COR-L47 (cell line): Measurements from ENCODE around the gene CDH3.
A peak's percentile ranks its signal among the peaks of the same experiment; 100 is the strongest.
"Not testable (repeated sequence)": the region's sequence is repeated elsewhere in the genome, so short reads cannot be mapped to it uniquely, and the experiment has no call there.

ENCODE experiments used
- DNase-seq: peaks from one replicate; lab custom pipeline; 2025; lab: John Stamatoyannopoulos, UW

CDH3 gene

GRCh38 chr16:68707340-68708152 is 62.4 kb downstream of the CDH3 start:
- DNase-seq: no peak

GRCh38 chr16:68710211-68710610 is 65.1 kb downstream of the CDH3 start:
- no peak for DNase-seq

- DNase-seq: no peak
These were observed 66.5 kb downstream of the CDH3 start for GRCh38 chr16:68711421-68712139.

GRCh38 chr16:68713361-68713760 is 68.3 kb downstream of the CDH3 start:
- DNase-seq: no peak

DNA sequence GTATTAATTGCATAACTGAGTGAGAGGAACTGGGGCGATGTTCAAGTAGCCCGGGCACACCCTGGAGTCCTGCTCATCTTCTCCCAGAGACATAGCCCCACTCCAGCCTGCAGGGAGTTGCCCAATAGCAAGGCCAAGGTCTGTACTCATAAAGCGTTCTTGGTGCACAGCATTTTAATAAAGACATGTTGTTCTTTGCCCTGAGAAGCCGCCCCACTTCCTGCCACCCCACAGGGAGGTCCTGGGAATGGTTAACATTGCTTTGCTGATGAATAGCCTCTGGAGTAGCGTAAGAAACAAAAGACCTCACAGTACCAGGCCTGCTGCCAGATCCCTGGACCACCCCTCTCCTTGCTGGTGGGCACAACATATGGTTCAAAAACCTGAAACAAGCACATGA is 70.4 kb downstream of the CDH3 start:
- DNase-seq: no peak

DNA sequence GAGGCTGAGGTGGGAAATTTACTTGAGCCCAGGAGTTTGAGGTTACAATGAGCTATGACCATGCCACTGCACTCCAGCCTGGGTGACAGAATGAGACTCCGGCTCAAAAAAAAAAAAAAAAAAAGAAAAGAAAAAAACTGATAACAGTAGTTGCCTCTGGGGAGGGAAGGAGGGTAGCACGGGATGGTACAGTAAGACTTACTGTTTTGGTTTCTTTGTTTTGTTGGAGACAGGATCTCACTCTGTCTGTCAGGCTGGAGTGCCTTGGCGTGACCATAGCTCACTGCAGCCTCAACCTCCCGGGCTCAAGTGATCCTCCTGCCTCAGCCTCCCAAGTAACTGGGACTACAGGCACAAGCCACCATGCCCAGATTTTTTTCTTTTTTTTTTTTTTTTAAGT is 71.4 kb downstream of the CDH3 start:
- DNase-seq: not testable (repeated sequence)

DNA sequence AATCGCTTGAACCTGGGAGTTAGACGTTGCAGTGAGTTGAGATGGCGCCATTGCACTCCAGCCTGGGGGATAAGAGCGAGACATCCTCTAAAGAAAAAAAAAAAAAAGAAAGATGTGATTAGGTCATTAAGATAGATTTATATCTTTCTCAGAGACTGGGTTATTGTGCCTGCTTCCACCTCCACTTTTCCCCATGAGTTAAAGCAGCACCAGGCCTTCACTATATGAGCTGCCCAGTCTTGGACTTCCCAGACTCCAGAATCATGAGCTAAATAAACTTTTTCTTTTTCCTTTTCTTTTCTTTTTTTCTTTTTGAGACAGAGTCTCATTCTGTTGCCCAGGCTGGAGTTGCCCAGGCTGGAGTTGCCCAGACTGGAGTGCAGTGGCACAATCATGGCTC is 72.6 kb downstream of the CDH3 start:
- DNase-seq: no peak

GRCh38 chr16:68718590-68718989 is 73.5 kb downstream of the CDH3 start:
- DNase-seq: no peak

DNA sequence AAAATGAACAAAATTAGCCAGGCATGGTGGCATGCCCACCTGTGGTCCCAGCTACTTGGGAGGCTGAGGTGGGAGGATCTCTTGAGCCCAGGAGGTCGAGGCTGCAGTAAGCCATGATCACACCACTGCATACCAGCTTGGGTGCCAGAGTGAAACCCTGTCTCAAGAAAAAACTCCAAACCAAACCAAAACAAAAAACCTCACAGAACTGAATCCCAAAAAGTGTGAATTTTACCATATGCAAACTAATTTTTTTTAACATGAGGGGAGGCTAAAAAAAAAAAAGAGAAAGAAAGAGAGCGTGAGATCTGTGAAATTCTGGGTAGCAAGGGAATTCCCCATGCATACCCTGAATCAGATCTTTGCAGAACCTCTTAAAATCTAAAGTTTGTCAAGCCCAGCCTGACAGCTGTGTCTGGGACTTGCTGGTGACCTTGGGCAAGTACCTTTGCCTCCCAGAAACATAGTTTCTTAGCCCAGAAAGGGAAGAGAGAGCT is 74.9 kb downstream of the CDH3 start:
- DNase-seq: no peak

DNA sequence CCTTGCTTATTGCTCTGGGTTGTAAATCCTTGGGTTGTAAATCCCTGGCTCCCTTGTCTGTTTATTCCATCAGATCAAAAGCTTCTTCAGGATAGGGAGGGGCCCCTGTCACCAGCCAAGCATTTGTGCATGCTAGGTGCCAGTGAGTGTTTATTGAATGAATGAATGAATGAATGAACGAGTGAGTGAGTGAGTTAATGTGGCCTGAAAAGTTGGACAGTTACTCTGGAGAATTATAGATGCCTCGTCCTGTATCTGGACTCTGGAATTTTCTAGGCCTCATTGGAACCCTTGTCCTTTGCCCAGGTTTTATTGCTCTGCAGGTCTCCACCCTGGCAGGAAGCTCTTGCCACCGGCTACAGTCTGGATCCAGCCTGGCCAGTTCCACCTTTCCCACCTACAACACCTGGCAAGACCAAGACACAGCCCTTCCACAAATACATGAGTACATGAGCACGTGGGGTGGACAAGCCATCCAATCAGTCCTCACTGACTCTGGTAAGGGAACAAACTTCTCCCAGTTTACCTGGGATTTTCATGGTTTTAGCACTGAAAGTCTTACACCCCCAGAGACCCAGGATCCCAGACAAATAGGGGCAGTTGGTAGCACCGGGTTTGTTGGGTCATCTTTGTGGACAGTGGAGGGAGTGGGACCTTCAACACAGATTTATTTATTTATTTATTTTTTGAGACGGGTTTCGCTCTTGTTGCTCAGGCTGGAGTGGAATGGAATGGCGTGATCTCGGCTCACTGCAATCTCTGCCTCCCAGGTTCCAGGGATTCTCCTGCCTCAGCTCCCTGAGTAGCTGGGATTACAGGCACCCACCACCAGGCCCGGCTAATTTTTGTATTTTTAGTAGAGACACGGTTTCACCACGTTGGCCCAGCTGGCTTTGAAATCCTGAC is 77.3 kb downstream of the CDH3 start:
- no peak for DNase-seq

DNA sequence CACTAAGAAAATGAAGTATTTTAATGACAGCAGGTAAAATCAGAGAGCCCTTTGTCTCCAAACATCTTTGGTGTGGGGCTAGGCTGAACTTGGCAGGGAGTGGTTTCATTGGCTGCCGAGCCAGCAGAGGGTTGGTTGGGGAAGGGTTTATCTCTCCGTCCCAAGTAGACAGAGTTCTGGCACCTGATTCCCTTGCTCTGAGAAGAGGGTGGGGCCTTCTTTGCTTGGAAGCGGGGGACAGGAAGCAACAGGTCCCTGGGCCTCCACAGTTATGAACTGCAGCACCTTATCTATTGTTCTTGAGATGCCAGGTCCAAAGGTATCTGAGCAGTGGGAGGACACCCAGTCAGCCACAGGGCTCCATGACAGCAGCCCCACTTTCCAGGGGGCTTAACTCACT is 79.7 kb downstream of the CDH3 start:
- no peak for DNase-seq

- no peak for DNase-seq
These were observed 83.4 kb downstream of the CDH3 start for GRCh38 chr16:68728523-68728922.

DNA sequence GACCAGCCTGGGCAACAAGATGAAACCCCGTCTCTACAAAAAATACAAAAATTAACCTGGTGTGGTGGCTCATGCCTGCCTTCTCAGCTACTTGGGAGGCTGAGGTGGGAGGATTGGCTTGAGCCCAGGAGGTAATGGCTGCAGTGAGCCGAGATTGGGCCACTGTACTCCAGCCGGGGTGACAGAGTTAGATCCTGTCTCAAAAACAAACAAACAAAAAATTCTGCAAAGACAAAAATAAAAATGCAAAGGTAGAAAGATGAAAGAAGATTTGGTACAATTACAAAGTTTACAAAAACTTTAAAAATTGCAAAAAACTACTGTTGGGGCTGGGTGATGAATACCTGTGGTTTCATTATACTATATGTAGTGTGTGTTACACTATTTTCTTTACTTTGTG is 86.5 kb downstream of the CDH3 start:
- no peak for DNase-seq

DNA sequence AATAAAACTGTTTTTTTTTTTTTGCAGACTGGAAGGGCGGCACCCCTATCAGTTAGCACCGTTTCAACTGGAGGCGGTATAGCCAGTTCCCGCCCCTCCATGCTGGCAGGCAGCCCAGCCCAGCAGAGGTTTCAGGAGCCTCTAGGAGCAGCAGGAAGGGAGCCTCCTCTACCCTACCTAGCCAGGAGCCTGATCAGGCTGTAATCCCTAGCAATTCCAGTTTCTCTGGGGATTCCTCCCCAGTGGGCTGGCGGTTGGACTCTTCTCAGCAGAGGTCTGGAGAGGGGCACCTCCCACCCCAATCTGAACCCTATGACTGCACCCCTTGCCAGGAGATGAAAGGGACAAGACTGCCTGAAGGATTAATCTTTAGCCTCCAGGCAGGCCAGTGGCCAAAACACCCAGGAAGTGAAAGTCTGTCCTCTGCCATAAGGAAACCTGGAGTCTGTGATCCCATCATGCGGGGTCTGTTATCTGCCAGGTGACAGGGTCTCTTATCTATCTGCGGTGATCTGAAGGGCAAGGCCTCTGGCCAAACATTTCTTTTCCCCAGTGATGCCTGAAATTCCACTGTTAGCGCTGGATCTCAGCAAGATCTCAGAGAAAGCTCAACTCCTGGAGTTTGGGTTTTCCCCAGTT is 87.1 kb downstream of the CDH3 start:
- DNase-seq: peak; percentile 69

- DNase-seq: no peak
These were observed 87.8 kb downstream of the CDH3 start for GRCh38 chr16:68732741-68733399.

DNA sequence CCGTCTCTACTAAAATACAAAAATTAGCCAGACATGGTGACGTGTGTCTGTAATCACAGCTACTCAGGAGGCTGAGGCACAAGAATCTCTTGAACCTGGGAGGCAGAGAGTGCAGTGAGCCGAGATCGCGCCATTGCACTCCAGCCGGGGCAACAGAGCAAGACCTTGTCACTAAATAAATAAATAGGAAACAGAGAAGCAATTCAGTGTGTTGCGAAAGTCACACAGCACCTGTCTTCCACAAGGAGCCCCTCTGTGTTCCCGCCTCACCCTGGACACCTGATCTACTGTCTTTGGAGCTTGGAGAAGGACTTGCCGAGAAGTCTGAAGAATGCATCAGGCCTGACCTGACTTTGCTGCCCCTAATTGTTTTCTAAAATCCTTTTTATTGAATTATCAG is 88.5 kb downstream of the CDH3 start:
- DNase-seq: no peak

DNA sequence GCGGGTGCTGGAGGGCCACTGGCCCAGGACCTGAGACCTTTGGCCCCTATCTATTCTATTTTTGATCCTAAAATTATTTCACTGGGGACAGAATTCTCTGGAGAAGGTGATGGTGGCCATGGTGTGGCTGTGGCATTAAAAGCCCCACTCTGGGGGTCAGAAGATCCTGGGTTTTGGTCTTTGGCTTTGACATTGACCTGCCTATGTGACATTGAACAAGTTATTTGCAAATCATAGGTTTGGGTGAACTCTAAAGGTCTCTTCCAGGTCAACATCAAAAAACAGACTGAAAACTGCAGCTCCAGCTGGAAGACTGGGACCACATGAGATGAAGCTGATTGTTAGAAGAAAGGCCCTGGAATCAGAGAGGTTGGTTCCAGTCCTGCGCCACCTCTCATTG is 89.7 kb downstream of the CDH3 start:
- no peak for DNase-seq

- no peak for DNase-seq
These were observed 91.5 kb downstream of the CDH3 start for GRCh38 chr16:68736561-68736960.

DNA sequence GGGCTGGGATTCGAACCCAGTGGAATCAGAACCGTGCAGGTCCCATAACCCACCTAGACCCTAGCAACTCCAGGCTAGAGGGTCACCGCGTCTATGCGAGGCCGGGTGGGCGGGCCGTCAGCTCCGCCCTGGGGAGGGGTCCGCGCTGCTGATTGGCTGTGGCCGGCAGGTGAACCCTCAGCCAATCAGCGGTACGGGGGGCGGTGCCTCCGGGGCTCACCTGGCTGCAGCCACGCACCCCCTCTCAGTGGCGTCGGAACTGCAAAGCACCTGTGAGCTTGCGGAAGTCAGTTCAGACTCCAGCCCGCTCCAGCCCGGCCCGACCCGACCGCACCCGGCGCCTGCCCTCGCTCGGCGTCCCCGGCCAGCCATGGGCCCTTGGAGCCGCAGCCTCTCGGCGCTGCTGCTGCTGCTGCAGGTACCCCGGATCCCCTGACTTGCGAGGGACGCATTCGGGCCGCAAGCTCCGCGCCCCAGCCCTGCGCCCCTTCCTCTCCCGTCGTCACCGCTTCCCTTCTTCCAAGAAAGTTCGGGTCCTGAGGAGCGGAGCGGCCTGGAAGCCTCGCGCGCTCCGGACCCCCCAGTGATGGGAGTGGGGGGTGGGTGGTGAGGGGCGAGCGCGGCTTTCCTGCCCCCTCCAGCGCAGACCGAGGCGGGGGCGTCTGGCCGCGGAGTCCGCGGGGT is 92.1 kb downstream of the CDH3 start, which contains the start of gene CDH1:
TSS of gene CDH1 (plus strand) at position 247 of the 684 bp plus-strand sequence. CDS start at position 371, 124 bp downstream.
- peak; percentile 78 for DNase-seq
